HepG2 (cell line): ENCODE measurements around the gene C11orf65. TPM values are rescaled to one million over a fixed set of nuclear protein-coding genes. Genes with fewer than 3 reads are reported as not detected.
A peak's percentile ranks its signal among the peaks of the same experiment; 100 is the strongest.

Experiments
- AHR ChIP-seq: IDR thresholded peaks from 2 replicates; pipeline ENCODE4 v1.6.1; 2018; ENCODE audit warnings: missing genetic modification reagents, missing compliant biosample characterization
- ARNT2 ChIP-seq: sonication (generic); formaldehyde crosslinking; IDR thresholded peaks from 2 replicates; pipeline ENCODE4 v1.8.0; 2022; ENCODE audit warnings: mild to moderate bottlenecking, low read depth, missing genetic modification reagents, moderate library complexity
- GFI1 ChIP-seq: sonication (generic); formaldehyde crosslinking; IDR thresholded peaks from 2 replicates; pipeline ENCODE4 v1.5.0; 2020; ENCODE audit warnings: missing genetic modification reagents, mild to moderate bottlenecking, borderline replicate concordance
- GTF2F1 ChIP-seq: fragments of 150-350 bp; IDR thresholded peaks from 2 replicates; pipeline ENCODE4 v1.6.1; 2014; ENCODE audit warnings: low read length
- HINFP ChIP-seq: sonication (generic); formaldehyde crosslinking; IDR thresholded peaks from 2 replicates; pipeline ENCODE4 v1.4.0; 2020; ENCODE audit warnings: low read depth, mild to moderate bottlenecking, missing genetic modification reagents
- KIAA2018 ChIP-seq: sonication (generic); formaldehyde crosslinking; IDR thresholded peaks from 2 replicates; pipeline ENCODE4 v1.5.0; 2020; ENCODE audit warnings: mild to moderate bottlenecking, missing genetic modification reagents, borderline replicate concordance
- SP5 ChIP-seq: IDR thresholded peaks from 2 replicates; pipeline ENCODE4 v1.6.1; 2016; ENCODE audit warnings: low read depth, borderline replicate concordance
- SSRP1 ChIP-seq: IDR thresholded peaks from 2 replicates; pipeline ENCODE4 v1.6.1; 2016; ENCODE audit warnings: control low read depth
- TFDP1 ChIP-seq: IDR thresholded peaks from 2 replicates; pipeline ENCODE4 v1.6.1; 2016; ENCODE audit warnings: missing compliant biosample characterization, missing genetic modification reagents, borderline replicate concordance
- ZIK1 ChIP-seq: sonication (generic); formaldehyde crosslinking; IDR thresholded peaks from 2 replicates; pipeline ENCODE4 v1.5.0; 2020; ENCODE audit warnings: mild to moderate bottlenecking, low read depth, missing genetic modification reagents, borderline replicate concordance
- ZNF121 ChIP-seq: sonication (generic); formaldehyde crosslinking; IDR thresholded peaks from 2 replicates; pipeline ENCODE4 v1.5.0; 2020; ENCODE audit warnings: mild to moderate bottlenecking, missing genetic modification reagents
- ZNF329 ChIP-seq: sonication (generic); formaldehyde crosslinking; IDR thresholded peaks from 2 replicates; pipeline ENCODE4 v1.9.0; 2021; ENCODE audit warnings: low read depth, mild to moderate bottlenecking, missing genetic modification reagents
- ZNF367 ChIP-seq: sonication (generic); formaldehyde crosslinking; IDR thresholded peaks from 2 replicates; pipeline ENCODE4 v1.4.0; 2020; ENCODE audit warnings: missing genetic modification reagents, borderline replicate concordance
- ZSCAN12 ChIP-seq: sonication (generic); formaldehyde crosslinking; IDR thresholded peaks from 2 replicates; pipeline ENCODE4 v1.9.0; 2021; ENCODE audit warnings: mild to moderate bottlenecking, missing genetic modification reagents
- polyA plus RNA-seq, 8 experiments: library from polyadenylated mRNA; depleted of rRNA in 3 of 8; stranded (reverse) in 7 of 8; unstranded in 1 of 8; fragments of >200 nt; fragmentation: Illumina TruSeq in 4 of 8; extraction: Trizol in 4 of 8; gene quantifications; 2 replicates each; pipeline versions ENCODE4 v1.2.1 to v1.2.3, GENCODE V29; 2011 to 2016; ENCODE audit warnings: low read depth in 4 of 8, missing spikeins in 1 of 8, mixed read lengths in 1 of 8; ENCODE audit not compliant: insufficient read depth in 1 of 8
- total RNA-seq, 5 experiments: library from RNA; depleted of rRNA; stranded (reverse); fragments of >200 nt; fragmentation: Illumina TruSeq; extraction: Trizol; gene quantifications; 2 replicates each; pipeline ENCODE4 v1.2.3, GENCODE V29; 2016; ENCODE audit warnings: low read depth in 1 of 5
- TF ChIP-seq, protein P1 (sequence below): IDR thresholded peaks from 2 replicates; pipeline ENCODE4 v1.6.1; 2016

C11orf65 gene
- total and polyA plus RNA-seq, 2 of the 13 experiments (the other 11 are each of a cell fraction or from before 2014, with no cell fraction given): 0.38 to 0.42 TPM

- TF ChIP-seq KIAA2018 (CRISPR knock-in tag) (no peak), ZIK1 (CRISPR knock-in tag) (0 out of 2 replicates have a peak, but pooled peaks have one; percentile 61), SP5 (CRISPR knock-in tag) (peak; percentile 66; the same call in 1 of the 2 replicates), ZNF121 (CRISPR knock-in tag) (peak; percentile 59; the same call in 1 of the 2 replicates), GFI1 (CRISPR knock-in tag) (peak; percentile 58; the same call in 1 of the 2 replicates), SSRP1 (CRISPR knock-in tag) (no peak), ZSCAN12 (CRISPR knock-in tag) (0 out of 2 replicates have a peak, but pooled peaks have one; percentile 22), TFDP1 (CRISPR knock-in tag) (peak; percentile 97), HINFP (CRISPR knock-in tag) (peak; percentile 71; the same call in 1 of the 2 replicates), ZNF367 (CRISPR knock-in tag) (no peak), ZNF329 (CRISPR knock-in tag) (peak; percentile 68; the same call in 1 of the 2 replicates), GTF2F1 (no peak), AHR (0 out of 2 replicates have a peak, but pooled peaks have one; percentile 23), ARNT2 (CRISPR knock-in tag) (0 out of 2 replicates have a peak, but pooled peaks have one; percentile 50)
- TF ChIP-seq, protein P1, sequence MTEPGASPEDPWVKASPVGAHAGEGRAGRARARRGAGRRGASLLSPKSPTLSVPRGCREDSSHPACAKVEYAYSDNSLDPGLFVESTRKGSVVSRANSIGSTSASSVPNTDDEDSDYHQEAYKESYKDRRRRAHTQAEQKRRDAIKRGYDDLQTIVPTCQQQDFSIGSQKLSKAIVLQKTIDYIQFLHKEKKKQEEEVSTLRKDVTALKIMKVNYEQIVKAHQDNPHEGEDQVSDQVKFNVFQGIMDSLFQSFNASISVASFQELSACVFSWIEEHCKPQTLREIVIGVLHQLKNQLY: no peak
Observed at GRCh38 chr11:108498046-108498815, 30.9 kb upstream of the C11orf65 start, which contains the start of gene POGLUT3 (continued).
